HG03135 (cell line): Measurements from ENCODE around the gene DSTYK.

Experiments used
- ATAC-seq: cut with Tn5 transposase; IDR thresholded peaks from one replicate; pipeline ENCODE4 v1.9.1; 2021; ENCODE audit warnings: mild to moderate bottlenecking, moderate library complexity; ENCODE audit not compliant: unreplicated experiment

DSTYK gene

GRCh38 chr1:205211169-205211838 is at the start of gene DSTYK:
TSS of gene DSTYK (minus strand) at chr1:205211702. CDS start at chr1:205211535, 167 bp downstream.
- ATAC-seq: peak; percentile 87

GRCh38 chr1:205259998-205260397 is 48.5 kb upstream of the DSTYK start:
- no peak for ATAC-seq

GRCh38 chr1:205259324-205259832 is 47.9 kb upstream of the DSTYK start:
- no peak for ATAC-seq

GRCh38 chr1:205258719-205259118 is 47.2 kb upstream of the DSTYK start:
- ATAC-seq: no peak

GRCh38 chr1:205258261-205258691 is 46.8 kb upstream of the DSTYK start:
- no peak for ATAC-seq

GRCh38 chr1:205257735-205258134 is 46.2 kb upstream of the DSTYK start:
- ATAC-seq: no peak

DNA sequence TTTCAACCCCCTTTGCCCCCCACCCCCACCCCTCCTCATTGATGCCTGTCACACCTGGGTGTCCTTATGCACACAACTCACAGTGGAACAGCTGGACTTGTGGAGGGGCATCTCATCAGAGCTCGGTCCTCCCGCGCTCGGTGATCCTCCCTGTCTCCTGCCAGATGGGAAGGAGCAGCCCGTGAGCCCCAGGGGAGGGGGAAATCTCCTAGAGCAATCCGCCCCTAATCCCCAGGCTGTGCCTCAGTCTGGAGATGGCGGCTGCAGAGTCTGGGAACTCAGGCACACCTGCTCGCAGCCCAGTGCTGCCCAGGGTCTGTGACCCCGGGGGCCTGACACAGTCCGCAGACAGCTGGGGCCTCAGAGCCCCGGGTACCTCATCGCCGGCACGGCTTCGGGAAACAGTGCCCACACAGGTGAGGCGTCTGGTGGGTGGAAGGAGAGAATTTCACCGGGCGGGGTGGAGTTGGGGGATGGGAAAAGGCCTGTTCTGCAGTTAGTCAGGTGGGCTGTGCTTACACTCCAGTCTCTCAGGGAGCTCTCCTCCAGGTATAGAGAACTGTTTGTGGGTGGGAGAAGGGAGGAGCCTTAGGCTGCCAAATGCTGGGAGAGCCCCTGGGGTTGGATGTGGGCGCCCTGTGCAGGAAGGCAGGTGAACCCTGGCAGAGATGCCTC is 45.6 kb upstream of the DSTYK start:
- no peak for ATAC-seq

GRCh38 chr1:205255941-205256780 is 44.7 kb upstream of the DSTYK start:
- no peak for ATAC-seq

DNA sequence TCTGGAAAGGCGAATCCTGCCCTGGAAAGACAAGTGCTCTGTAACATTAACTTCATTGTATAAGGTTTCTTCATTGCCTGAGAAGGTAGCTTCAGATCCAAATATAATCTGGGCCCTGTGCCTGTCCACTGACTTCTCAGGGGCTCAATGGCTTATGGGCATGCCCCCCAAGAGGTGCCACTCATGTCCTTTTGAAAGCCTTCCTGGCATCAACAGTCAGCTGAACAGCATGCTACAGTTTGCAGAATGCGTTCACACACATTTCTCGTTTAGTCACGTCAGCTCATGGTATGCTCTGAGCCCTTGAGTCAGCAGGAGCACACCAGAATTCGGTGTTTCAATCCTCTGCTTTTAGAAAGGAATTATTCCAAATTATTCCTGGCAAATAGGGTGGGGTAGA is 40.1 kb upstream of the DSTYK start:
- ATAC-seq: no peak

DNA sequence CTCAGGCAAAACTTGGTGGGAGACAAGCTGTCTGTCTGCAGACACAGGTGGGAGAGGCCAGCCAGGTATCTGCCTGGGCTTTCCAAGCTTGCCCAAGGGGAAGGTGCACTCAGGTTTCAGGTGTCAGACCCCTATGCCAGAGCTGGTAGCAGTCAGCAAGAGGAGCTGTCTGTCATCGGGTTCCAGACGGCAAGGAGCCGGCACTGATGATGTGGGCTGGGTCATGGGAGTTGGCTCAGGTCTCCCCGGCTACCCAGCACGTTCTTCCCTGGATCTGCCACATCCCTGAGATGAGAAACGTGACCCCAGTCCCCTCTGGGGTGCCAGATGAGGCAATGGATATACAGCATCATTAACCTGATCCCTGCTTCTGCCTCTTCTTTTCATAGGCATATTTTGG is 39.2 kb upstream of the DSTYK start:
- ATAC-seq: no peak

DNA sequence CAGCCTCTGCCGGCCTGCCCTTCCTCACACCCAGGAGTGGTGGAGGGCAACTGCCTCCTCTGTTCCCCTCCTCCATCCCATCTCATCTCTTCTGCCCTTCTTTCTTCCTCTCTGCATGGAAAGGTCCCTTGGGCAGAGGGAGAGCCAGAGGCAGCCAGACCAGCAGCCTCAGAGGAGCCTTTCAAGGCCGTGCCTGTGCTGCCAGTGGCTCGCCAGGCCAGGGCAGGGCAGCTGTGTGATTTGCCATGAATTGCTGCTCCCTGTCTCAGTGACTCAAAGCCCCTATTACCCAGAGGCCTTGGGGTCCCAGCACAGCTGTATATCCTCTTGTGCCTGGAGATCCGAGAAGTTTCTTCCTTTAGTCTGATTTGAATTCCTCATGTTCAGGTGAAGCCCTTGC is 38.1 kb upstream of the DSTYK start:
- ATAC-seq: no peak

DNA sequence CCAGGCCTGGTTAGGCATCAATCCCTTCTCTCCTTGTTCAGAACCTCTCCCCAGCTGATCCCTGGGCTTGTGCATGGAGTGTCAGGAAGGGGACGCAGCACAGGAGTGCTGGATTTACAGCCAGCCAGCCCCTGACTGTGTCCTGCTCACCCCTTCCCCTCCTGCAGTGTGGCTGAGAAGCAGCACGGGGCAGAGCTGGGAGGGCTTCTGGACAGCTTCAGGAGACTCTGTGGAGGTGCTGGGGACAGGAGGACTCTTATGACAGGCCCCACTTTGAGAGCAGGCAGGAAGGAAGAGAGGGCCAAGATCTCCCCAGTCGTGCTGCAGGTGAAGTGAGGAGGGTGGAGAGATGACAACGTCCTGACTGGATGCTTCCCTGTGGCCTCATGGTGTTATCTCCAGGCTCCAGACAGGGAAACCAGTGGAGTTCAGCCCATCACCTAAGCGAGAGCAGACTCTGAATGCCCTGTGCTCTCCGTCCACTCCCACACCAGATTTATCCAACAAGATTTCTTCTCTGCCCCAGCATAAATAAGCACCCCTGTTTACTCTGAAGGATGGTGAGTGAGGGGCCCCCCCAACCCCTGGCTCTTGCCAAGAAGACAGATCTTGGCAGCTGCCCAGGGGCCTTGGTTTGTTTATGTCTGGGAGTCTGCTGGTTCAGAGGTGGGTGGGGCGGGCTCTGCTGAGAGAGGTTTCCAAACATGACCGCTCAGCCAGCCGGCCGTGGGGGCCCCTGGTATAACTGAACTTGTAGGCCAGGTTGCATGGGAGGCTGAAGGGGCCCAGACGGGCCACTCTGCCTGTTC is 37.5 kb upstream of the DSTYK start:
- ATAC-seq: no peak

- no peak for ATAC-seq
Measured at GRCh38 chr1:205247130-205247921, 35.8 kb upstream of the DSTYK start.

GRCh38 chr1:205246351-205247119 is 35.0 kb upstream of the DSTYK start:
- ATAC-seq: no peak

- no peak for ATAC-seq
Measured at GRCh38 chr1:205245096-205245495, 33.6 kb upstream of the DSTYK start.

- no peak for ATAC-seq
Measured at GRCh38 chr1:205244384-205244783, 32.9 kb upstream of the DSTYK start.

DNA sequence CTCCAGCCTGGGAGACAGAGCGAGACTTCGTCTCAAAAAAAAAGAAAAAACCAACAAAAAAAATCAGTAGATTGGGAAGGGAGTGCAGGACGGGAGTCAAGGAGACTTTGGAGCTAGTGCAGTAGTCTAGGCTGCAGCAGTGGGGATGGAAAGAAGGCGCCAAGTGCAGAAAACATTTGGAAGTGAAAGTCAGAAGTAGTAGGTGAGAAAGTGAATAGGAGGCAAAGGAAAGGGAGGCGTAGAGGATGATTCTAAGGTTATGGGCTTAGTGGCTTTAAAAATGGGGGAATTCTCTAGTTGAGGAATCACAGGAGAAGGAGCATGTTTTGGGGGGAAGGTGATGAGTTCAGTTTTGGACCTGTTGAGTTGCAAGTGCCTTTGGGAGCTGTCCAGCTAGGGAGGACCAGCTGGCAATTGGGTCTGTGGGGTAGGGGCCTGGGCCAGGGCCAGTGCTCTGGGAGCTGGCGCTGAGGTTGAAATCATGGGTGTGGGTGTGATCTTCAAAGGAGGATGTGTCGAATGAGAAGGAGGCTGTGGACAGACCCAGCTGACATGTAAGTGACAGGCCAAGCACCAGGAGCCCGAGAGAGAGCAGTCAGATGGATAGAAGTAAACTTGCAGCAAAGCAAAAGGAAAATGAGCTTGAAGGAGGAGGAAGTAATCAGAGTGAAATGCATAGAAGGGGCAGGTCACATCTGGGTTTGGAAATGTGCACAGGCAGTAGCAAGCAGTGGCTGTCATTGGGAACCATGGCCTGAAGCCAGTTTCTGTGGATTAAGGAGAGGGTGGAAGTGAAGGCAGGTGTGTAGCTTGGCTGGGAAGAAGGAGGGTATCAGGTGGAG is 32.1 kb upstream of the DSTYK start:
- no peak for ATAC-seq

- ATAC-seq: no peak
Measured at GRCh38 chr1:205241366-205242030, 30.0 kb upstream of the DSTYK start.
